ENCODE results near the gene ADAMTS7.

DNA sequence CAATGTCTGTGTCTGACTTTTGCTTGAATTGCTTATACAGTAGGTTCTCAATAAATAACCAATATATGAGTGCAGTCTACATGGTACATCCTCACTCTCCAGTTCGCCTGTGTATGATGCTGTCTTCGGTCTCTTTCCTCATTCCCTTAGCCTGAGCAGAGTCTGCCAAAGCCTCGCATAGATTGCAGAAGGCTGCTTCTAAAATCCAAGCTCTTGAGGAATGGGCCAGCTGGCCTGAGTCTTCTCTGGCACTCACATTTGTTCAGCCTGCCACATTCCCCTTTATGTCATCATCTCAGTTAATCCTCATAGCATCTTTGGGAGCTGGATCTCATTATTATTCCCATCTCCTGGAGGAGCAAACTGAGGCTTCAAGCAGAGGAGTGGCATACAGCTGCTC is 27.2 kb upstream of the ADAMTS7 start:
- TF ChIP-seq, protein P1, sequence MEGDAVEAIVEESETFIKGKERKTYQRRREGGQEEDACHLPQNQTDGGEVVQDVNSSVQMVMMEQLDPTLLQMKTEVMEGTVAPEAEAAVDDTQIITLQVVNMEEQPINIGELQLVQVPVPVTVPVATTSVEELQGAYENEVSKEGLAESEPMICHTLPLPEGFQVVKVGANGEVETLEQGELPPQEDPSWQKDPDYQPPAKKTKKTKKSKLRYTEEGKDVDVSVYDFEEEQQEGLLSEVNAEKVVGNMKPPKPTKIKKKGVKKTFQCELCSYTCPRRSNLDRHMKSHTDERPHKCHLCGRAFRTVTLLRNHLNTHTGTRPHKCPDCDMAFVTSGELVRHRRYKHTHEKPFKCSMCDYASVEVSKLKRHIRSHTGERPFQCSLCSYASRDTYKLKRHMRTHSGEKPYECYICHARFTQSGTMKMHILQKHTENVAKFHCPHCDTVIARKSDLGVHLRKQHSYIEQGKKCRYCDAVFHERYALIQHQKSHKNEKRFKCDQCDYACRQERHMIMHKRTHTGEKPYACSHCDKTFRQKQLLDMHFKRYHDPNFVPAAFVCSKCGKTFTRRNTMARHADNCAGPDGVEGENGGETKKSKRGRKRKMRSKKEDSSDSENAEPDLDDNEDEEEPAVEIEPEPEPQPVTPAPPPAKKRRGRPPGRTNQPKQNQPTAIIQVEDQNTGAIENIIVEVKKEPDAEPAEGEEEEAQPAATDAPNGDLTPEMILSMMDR (IDR thresholded peaks at IDR 0.05) = no peak
- TF ChIP-seq POLR2A (IDR thresholded peaks at IDR 0.05) = no peak
